ENCODE results near the gene EXOC4. TPM values are rescaled to one million over a fixed set of nuclear protein-coding genes. Genes with fewer than 3 reads are reported as not detected.

The EXOC4 gene
- total RNA-seq, 2 donors from 2014 or later: 62.0 to 146 TPM

DNA sequence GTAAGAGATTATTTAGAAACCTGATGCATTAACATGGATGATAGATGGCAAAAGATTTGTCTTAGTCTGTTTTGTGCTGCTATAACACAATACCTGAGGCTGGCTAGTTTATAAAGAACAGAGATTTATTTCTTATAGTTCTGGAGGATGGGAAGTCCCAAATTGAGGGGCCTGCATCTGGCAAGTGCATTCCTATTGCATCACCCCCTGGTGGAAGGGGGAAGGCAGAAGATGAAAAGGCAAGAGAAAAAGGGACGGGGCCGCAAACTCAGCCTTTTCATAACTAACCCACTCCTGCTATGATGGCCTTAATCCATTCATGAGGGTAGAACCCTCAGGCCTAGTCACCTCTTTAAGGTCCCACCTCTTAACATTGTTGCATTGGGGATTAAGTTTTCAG is 720.8 kb downstream of the EXOC4 start:
- Histone ChIP-seq H3K4me3 (no peak overlapping the region), H3K36me3 (replicated peaks in 1 of 2; ENCODE audit: insufficient read depth in 1 of 2, low read depth in 2 of 2) (no peaks in the 10 kb centered on the region), H3K4me1 (peaks cover 10% of the 10 kb centered on the region), H3K27me3 (no peaks in the 10 kb centered on the region), H3K27ac (no peak overlapping the region), H3K9me3 (no peaks in the 10 kb centered on the region)
- TF ChIP-seq, protein P1, sequence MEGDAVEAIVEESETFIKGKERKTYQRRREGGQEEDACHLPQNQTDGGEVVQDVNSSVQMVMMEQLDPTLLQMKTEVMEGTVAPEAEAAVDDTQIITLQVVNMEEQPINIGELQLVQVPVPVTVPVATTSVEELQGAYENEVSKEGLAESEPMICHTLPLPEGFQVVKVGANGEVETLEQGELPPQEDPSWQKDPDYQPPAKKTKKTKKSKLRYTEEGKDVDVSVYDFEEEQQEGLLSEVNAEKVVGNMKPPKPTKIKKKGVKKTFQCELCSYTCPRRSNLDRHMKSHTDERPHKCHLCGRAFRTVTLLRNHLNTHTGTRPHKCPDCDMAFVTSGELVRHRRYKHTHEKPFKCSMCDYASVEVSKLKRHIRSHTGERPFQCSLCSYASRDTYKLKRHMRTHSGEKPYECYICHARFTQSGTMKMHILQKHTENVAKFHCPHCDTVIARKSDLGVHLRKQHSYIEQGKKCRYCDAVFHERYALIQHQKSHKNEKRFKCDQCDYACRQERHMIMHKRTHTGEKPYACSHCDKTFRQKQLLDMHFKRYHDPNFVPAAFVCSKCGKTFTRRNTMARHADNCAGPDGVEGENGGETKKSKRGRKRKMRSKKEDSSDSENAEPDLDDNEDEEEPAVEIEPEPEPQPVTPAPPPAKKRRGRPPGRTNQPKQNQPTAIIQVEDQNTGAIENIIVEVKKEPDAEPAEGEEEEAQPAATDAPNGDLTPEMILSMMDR (IDR thresholded peaks at IDR 0.05): no peak
- TF ChIP-seq POLR2A (IDR thresholded peaks at IDR 0.05): no peak
- no peak for DNase-seq
- no peak for ATAC-seq
- 88 to 95% methylated on average over 2 of the region's 2 CpGs for WGBS, 2 donors
- intact Hi-C loops (cut with DNase I): no loop called here

DNA sequence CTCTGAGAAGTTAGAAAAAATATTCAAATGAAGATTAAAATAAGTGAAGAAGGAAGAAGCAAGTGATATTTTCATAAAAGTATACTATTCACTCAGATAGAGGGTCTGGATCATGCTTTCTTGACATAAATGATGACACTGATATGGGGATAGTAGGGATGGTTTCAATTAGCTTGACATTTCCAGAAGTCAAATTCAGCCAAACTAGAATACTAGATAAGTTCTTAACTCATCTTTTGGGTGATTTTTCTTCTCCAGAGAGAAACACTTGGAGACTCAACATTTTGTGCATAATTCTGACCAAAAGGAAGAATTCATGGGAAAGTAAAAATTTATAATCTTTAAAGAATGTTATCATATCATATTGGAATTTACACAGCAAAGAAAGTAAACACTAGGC is 722.3 kb downstream of the EXOC4 start:
- no peak for DNase-seq
- no peaks in the 10 kb centered on the region for H3K27me3 ChIP-seq
- ATAC-seq: no peak
- intact Hi-C loops (cut with DNase I): no loop called here
- no peaks in the 10 kb centered on the region for H3K9me3 ChIP-seq
- no peak for TF ChIP-seq POLR2A (IDR thresholded peaks at IDR 0.05)
- TF ChIP-seq, protein P1 (IDR thresholded peaks at IDR 0.05): no peak
- H3K27ac ChIP-seq: no peak overlapping the region
- H3K36me3 ChIP-seq (replicated peaks in 1 of 2; ENCODE audit: insufficient read depth in 1 of 2, low read depth in 2 of 2): no peaks in the 10 kb centered on the region
- H3K4me3 ChIP-seq: no peak overlapping the region
- peaks cover 10% of the 10 kb centered on the region for H3K4me1 ChIP-seq

DNA sequence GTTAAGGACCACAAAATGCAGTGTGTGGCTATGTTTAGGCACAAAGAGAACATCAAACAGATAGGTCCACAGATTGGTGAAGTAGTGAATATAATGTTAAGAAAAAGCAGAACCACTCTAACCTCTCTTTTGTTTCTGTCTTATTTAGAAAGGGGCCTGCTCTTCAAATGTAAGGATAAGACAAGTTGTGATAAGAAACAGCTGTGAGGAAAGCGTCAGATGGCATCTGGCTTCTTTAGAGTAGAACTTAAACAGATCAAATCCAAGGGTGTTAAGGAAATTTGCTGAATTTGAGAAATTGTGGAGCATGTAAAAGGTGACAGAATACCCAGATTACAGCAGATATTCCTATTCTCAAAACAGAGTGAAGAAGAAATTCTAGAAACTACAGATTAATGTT is 723.3 kb downstream of the EXOC4 start:
- no peak for ATAC-seq
- H3K27ac ChIP-seq: no peak overlapping the region
- H3K27me3 ChIP-seq: no peaks in the 10 kb centered on the region
- DNase-seq: no peak
- WGBS, 2 donors: 82 to 83% methylated on average over 1 of the region's 1 CpG
- H3K9me3 ChIP-seq: no peaks in the 10 kb centered on the region
- H3K4me3 ChIP-seq: no peak overlapping the region
- intact Hi-C loops (cut with DNase I): no loop called here
- peaks cover 10% of the 10 kb centered on the region for H3K4me1 ChIP-seq
- H3K36me3 ChIP-seq (replicated peaks in 1 of 2; ENCODE audit: insufficient read depth in 1 of 2, low read depth in 2 of 2): no peaks in the 10 kb centered on the region
- no peak for TF ChIP-seq POLR2A (IDR thresholded peaks at IDR 0.05)
- TF ChIP-seq, protein P1 (IDR thresholded peaks at IDR 0.05): no peak

DNA sequence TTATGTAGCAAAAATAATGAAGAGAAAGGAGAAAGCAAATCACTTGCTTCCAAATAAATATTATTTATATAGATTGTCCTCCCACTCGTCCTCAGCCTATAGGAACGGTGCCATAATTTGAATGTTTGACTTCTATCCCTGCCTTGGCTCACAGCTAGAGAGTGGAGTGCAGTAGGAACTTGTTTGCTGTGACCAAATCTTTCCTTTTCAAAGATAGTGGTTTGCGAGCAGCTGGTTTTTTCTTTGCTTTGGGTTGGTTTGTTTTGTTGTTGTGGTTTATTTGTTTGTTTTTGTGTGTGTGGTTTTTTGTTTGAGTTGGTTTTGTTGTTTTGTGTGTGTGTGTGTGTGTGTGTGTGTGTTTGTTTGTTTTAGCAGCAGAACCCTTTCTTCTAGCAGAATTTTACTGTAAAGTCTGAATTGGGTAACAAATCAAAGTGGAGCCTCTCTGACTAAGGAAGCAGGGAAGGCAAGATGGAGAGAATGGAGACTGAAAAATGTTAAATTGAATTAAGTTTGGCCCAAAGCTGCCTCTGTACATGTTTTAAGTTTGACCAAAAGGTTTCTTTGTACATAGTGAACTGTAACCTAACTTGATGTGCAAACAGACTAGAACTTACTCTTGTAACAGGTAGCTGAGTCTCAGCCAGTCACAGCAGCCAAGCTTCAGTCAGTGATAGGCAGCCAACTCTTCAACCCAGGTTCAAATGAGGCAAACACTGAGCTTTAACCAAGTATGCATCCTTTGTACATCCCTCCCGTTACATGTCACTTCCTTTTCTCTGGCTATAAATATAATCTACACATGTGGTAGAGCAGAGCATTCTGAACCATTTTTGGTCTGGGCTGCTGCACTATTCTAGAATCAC is 724.8 kb downstream of the EXOC4 start:
- H3K27ac ChIP-seq: no peak overlapping the region
- no peaks in the 10 kb centered on the region for H3K36me3 ChIP-seq (replicated peaks in 1 of 2; ENCODE audit: insufficient read depth in 1 of 2, low read depth in 2 of 2)
- WGBS, 2 donors: 63 to 72% methylated on average over 4 of the region's 4 CpGs
- no peak for TF ChIP-seq POLR2A (IDR thresholded peaks at IDR 0.05)
- TF ChIP-seq, protein P1 (IDR thresholded peaks at IDR 0.05): no peak
- intact Hi-C loops (cut with DNase I): no loop called here
- no peak for ATAC-seq
- no peaks in the 10 kb centered on the region for H3K27me3 ChIP-seq
- H3K4me3 ChIP-seq: no peak overlapping the region
- no peak for DNase-seq
- no peaks in the 10 kb centered on the region for H3K9me3 ChIP-seq
- peaks cover 10% of the 10 kb centered on the region for H3K4me1 ChIP-seq
